Esophagus muscularis mucosa (tissue), 4 donors: Measurements from ENCODE around the gene MGLL. TPM values are rescaled to one million over a fixed set of nuclear protein-coding genes. Genes with fewer than 3 reads are reported as not detected.

Source experiments
- DNase-seq: peaks from one replicate; pipeline ENCODE4 v3.0.0-alpha.2; 2017; ENCODE audit errors: extremely low spot score
- H3K27ac ChIP-seq, 4 donors: fragments of 200-600 bp; sonication (generic); replicated peaks in 1 of 4; 1 replicate in 3 of 4; 2 replicates in 1 of 4; pipeline ENCODE4 v1.5.1; 2016 to 2019; ENCODE audit warnings: mild to moderate bottlenecking in 1 of 4
- H3K27me3 ChIP-seq, 4 donors: fragments of 200-600 bp; sonication (generic); one replicate each; pipeline versions ENCODE4 v1.5.1 to v1.6.0; 2016 to 2019
- H3K36me3 ChIP-seq, 4 donors: fragments of 200-600 bp; sonication (generic); one replicate each; pipeline ENCODE4 v1.5.1; 2016 to 2019
- H3K4me1 ChIP-seq, 4 donors: fragments of 200-600 bp; sonication (generic); one replicate each; pipeline ENCODE4 v1.5.1; 2016 to 2019
- H3K4me3 ChIP-seq, 4 donors: fragments of 200-600 bp; sonication (generic); 1 replicate in 2 of 4; 2 replicates in 2 of 4; pipeline ENCODE4 v1.5.1; 2016 to 2019; ENCODE audit warnings: mild to moderate bottlenecking in 4 of 4, moderate library complexity in 1 of 4
- H3K9me3 ChIP-seq, 4 donors: fragments of 200-600 bp; sonication (generic); 1 replicate in 3 of 4; 2 replicates in 1 of 4; pipeline ENCODE4 v1.5.1; 2016 to 2019
- CTCF ChIP-seq, 3 experiments: fragments of 200-600 bp in 2 of 3; fragments of 450-650 bp in 1 of 3; sonication (generic) in 2 of 3; IDR thresholded peaks; one replicate each; pipeline ENCODE4 v1.5.1; 2017 to 2019; ENCODE audit warnings: antibody characterized with exemption in 3 of 3, mild to moderate bottlenecking in 2 of 3, moderate library complexity in 1 of 3
- EP300 ChIP-seq: sonication (generic); formaldehyde crosslinking; IDR thresholded peaks from one replicate; pipeline ENCODE4 v1.6.1; 2017; ENCODE audit warnings: antibody characterized with exemption
- POLR2A ChIP-seq: fragments of 450-650 bp; IDR thresholded peaks from one replicate; pipeline ENCODE4 v1.6.1; 2017; ENCODE audit warnings: antibody characterized with exemption, moderate library complexity, mild to moderate bottlenecking, low read depth
- POLR2AphosphoS5 ChIP-seq, 2 donors: sonication (generic); formaldehyde crosslinking; IDR thresholded peaks; one replicate each; pipeline ENCODE4 v1.6.1; 2017; ENCODE audit warnings: antibody characterized with exemption in 2 of 2
- WGBS: methylation state at CpG from one replicate; pipeline ENCODE4 v1.1.5; 2018; 5-methylcytosine and 5-hydroxymethylcytosine counted together
- intact Hi-C: fragments of 100-400 bp; cut with DNase I; formaldehyde crosslinking; loops from one replicate; pipeline ENCODE4 v1.15.1; 2023
- total RNA-seq, 4 donors: library from RNA; depleted of rRNA; stranded (reverse); fragments of >200 nt; gene quantifications; one replicate each; pipeline versions ENCODE4 v1.1.0 to v1.2.1, GENCODE V29; 2016

MGLL gene
- total RNA-seq, 4 donors from 2014 or later: 56.5 to 155 (median 80.7) TPM

- no peaks in the 10 kb centered on the region for H3K36me3 ChIP-seq
- intact Hi-C loops: no loop called here
- no peaks in the 10 kb centered on the region for H3K27me3 ChIP-seq
- H3K9me3 ChIP-seq: no peaks in the 10 kb centered on the region
- no peak for DNase-seq
- H3K4me3 ChIP-seq: no peak overlapping the region
- WGBS: 76% methylated on average over 5 of the region's 5 CpGs
- H3K27ac ChIP-seq: no peak overlapping the region
- TF ChIP-seq EP300 (no peak), CTCF (IDR thresholded peaks at IDR 0.05) (no peak), POLR2AphosphoS5 (IDR thresholded peaks at IDR 0.05) (no peak), POLR2A (no peak)
- H3K4me1 ChIP-seq: no peaks in the 10 kb centered on the region
Measured at GRCh38 chr3:127663151-127663550, 159.2 kb downstream of the MGLL start.

GRCh38 chr3:127662001-127662469 is 160.3 kb downstream of the MGLL start:
- Histone ChIP-seq H3K36me3 (no peaks in the 10 kb centered on the region), H3K27me3 (no peaks in the 10 kb centered on the region), H3K9me3 (no peaks in the 10 kb centered on the region), H3K4me1 (no peaks in the 10 kb centered on the region), H3K27ac (no peak overlapping the region), H3K4me3 (no peak overlapping the region)
- intact Hi-C loops: no loop called here
- no peak for TF ChIP-seq POLR2A
- no peak for TF ChIP-seq CTCF (IDR thresholded peaks at IDR 0.05)
- TF ChIP-seq POLR2AphosphoS5 (IDR thresholded peaks at IDR 0.05): no peak
- WGBS: 87% methylated on average over 11 of the region's 11 CpGs
- DNase-seq: no peak

GRCh38 chr3:127661600-127661999 is 160.7 kb downstream of the MGLL start:
- intact Hi-C loops: no loop called here
- no peaks in the 10 kb centered on the region for H3K27me3 ChIP-seq
- no peak overlapping the region for H3K4me3 ChIP-seq
- H3K36me3 ChIP-seq: no peaks in the 10 kb centered on the region
- 95% methylated on average over 5 of the region's 5 CpGs for WGBS
- TF ChIP-seq CTCF (IDR thresholded peaks at IDR 0.05) (no peak), EP300 (no peak), POLR2A (no peak), POLR2AphosphoS5 (IDR thresholded peaks at IDR 0.05) (no peak)
- no peak for DNase-seq
- H3K4me1 ChIP-seq: no peaks in the 10 kb centered on the region
- no peaks in the 10 kb centered on the region for H3K9me3 ChIP-seq
- no peak overlapping the region for H3K27ac ChIP-seq

GRCh38 chr3:127660621-127661251 is 161.6 kb downstream of the MGLL start:
- peaks cover 0 to 3% (median 2%) of the 10 kb centered on the region in 4 donors for H3K4me1 ChIP-seq
- no peak for TF ChIP-seq CTCF (IDR thresholded peaks at IDR 0.05)
- no peak for TF ChIP-seq POLR2A
- TF ChIP-seq EP300: no peak
- TF ChIP-seq POLR2AphosphoS5 (IDR thresholded peaks at IDR 0.05): no peak
- H3K4me3 ChIP-seq: no peak overlapping the region
- no peaks in the 10 kb centered on the region for H3K9me3 ChIP-seq
- 100% methylated on average over 2 of the region's 10 CpGs for WGBS
- intact Hi-C loops: no loop called here
- H3K36me3 ChIP-seq: no peaks in the 10 kb centered on the region
- DNase-seq: no peak
- no peak overlapping the region for H3K27ac ChIP-seq
- H3K27me3 ChIP-seq: no peaks in the 10 kb centered on the region

- Histone ChIP-seq H3K4me3 (no peak overlapping the region), H3K27me3 (no peaks in the 10 kb centered on the region), H3K4me1 (peaks cover 0 to 8% (median 7%) of the 10 kb centered on the region in 4 donors), H3K27ac (no peak overlapping the region), H3K36me3 (no peaks in the 10 kb centered on the region), H3K9me3 (no peaks in the 10 kb centered on the region)
- TF ChIP-seq CTCF (IDR thresholded peaks at IDR 0.05) (no peak), EP300 (no peak), POLR2A (no peak), POLR2AphosphoS5 (IDR thresholded peaks at IDR 0.05) (no peak)
- 73% methylated on average over 1 of the region's 1 CpG for WGBS
- no peak for DNase-seq
- intact Hi-C loops: no loop called here
Measured at GRCh38 chr3:127658234-127658633, 164.1 kb downstream of the MGLL start.
